H1 (cell line): Measurements from ENCODE around the gene S100A16.

ENCODE experiments used
- ASH2L ChIP-seq: fragments of 200-600, 300-600 bp; sonication (generic); IDR thresholded peaks from one replicate; pipeline ENCODE4 v1.7.1; 2017; ENCODE audit warnings: low read length
- CBX5 ChIP-seq: fragments of 300-800, 300-1000 bp; sonication (generic); IDR thresholded peaks from 2 replicates; pipeline ENCODE4 v1.7.1; 2016; ENCODE audit warnings: antibody characterized with exemption, low read length, low read depth
- CEBPB ChIP-seq: IDR thresholded peaks from 2 replicates; pipeline ENCODE4 v1.6.1; 2012; ENCODE audit warnings: low read depth, low read length
- CHD1 ChIP-seq: IDR thresholded peaks from 2 replicates; pipeline ENCODE4 v1.6.1; 2012; ENCODE audit warnings: low read depth, low read length, improper control_type of control experiment
- EGR1 ChIP-seq: IDR thresholded peaks from 2 replicates; pipeline ENCODE4 v1.6.1; 2011; ENCODE audit warnings: low read depth, low read length, borderline replicate concordance
- EP300 ChIP-seq, 2 experiments: IDR thresholded peaks; 1 replicate in 1 of 2; 2 replicates in 1 of 2; pipeline ENCODE4 v1.6.1; 2011 to 2012; ENCODE audit warnings: low read depth in 2 of 2, low read length in 2 of 2, mild to moderate bottlenecking in 2 of 2, borderline replicate concordance in 1 of 2, inconsistent platforms in 1 of 2, moderate library complexity in 1 of 2
- MAFK ChIP-seq: IDR thresholded peaks from 2 replicates; pipeline ENCODE4 v1.6.1; 2012; ENCODE audit warnings: low read depth, mild to moderate bottlenecking, improper control_type of control experiment, low read length
- POLR2A ChIP-seq, 2 experiments: IDR thresholded peaks; 1 replicate in 1 of 2; 2 replicates in 1 of 2; pipeline ENCODE4 v1.6.1; 2011; ENCODE audit warnings: low read depth in 2 of 2, low read length in 2 of 2, mild to moderate bottlenecking in 2 of 2; ENCODE audit errors: control extremely low read depth in 1 of 2
- POLR2AphosphoS5 ChIP-seq: IDR thresholded peaks from 2 replicates; pipeline ENCODE4 v1.6.1; 2011; ENCODE audit warnings: low read depth, low read length
- POU5F1 ChIP-seq: IDR thresholded peaks from 2 replicates; pipeline ENCODE4 v1.6.1; 2011; ENCODE audit warnings: low read depth, mild to moderate bottlenecking, low read length, moderate library complexity
- ZNF274 ChIP-seq: IDR thresholded peaks from 2 replicates; pipeline ENCODE4 v1.7.0; 2012; ENCODE audit warnings: low read length, borderline replicate concordance; ENCODE audit errors: extremely low read depth

DNA sequence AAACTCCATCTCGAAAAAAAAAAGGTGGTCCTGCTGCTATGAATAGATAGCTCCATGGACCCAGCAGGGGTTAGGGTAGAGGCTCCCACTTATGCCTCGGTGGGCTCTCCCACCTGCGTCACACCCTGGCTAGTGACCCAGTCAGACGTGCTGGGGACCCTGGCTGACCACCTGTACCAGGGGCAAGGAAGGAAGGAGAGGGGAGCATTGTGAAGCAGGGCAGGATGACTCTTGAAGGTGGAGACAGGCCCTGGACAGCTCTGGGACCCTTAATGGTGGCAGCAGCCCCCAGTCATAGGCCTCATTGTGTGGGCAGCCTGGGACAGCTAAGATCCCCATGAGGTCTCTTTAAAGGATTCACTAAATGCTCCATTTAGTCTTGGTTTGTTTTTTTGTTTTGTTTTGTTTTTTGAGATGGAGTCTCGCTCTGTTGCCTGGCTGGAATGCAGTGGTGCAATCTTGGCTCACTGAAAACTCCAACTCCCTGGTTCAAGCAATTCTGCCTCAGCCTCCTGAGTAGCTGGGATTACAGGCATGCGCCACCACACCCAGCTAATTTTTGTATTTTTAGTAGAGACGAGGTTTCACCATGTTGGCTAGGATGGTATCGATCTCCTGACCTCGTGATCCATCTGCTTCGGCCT is 35.2 kb upstream of the S100A16 start:
- TF ChIP-seq POU5F1, result no peak
- no peak for TF ChIP-seq EP300 (IDR thresholded peaks at IDR 0.05; ENCODE audit: borderline replicate concordance in 1 of 2, low read depth in 2 of 2, low read length in 2 of 2)
- no peak for TF ChIP-seq EGR1
- no peak for TF ChIP-seq MAFK
- TF ChIP-seq POLR2AphosphoS5, result peak; percentile 65
- no peak for TF ChIP-seq CHD1
- no peak for TF ChIP-seq CBX5
- TF ChIP-seq ZNF274, result no peak
- 0 out of 3 replicates have a peak, but pooled peaks of 1 of the 2 experiments have one; percentile 26 for TF ChIP-seq POLR2A (IDR thresholded peaks at IDR 0.05; ENCODE audit: control extremely low read depth in 1 of 2, low read depth in 2 of 2, low read length in 2 of 2)
- TF ChIP-seq CEBPB, result no peak
- no peak for TF ChIP-seq ASH2L
